Fibroblast of peridontal ligament (primary cell): ENCODE data around the gene AP2B1.
"Not testable (repeated sequence)": the region's sequence is repeated elsewhere in the genome, so short reads cannot be mapped to it uniquely, and the experiment has no call there.

Experiments used
- DNase-seq: peaks from one replicate; pipeline ENCODE4 v3.0.0-alpha.2; 2010; ENCODE audit errors: extremely low read depth

AP2B1 gene

DNA sequence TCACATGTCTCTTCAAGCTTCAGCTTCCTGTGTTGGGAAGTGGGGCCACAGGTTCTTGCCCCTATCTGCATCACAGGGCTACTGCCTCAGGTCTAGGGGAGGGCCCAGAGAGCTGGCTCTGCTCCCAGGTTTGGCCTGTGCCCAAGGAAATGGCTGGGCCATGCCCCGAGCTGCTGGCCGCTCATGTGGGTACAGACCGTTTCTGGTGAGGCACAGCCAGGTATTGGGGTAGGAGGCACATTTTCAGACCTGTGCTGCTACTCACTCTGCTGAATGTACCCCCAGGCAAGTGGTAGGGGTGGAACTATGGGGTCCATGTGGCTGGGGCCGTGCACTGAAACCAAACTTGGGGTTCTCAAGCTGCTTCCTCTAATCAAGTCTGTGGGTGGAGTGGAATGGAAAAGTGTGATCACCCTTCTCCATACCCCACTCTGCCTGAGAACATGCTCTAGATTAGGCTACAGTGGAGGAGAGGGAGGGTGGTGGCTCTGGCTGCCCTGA is 161.3 kb downstream of the AP2B1 start:
- no peak for DNase-seq

GRCh38 chr17:35748979-35749378 is 161.9 kb downstream of the AP2B1 start:
- DNase-seq: no peak

DNA sequence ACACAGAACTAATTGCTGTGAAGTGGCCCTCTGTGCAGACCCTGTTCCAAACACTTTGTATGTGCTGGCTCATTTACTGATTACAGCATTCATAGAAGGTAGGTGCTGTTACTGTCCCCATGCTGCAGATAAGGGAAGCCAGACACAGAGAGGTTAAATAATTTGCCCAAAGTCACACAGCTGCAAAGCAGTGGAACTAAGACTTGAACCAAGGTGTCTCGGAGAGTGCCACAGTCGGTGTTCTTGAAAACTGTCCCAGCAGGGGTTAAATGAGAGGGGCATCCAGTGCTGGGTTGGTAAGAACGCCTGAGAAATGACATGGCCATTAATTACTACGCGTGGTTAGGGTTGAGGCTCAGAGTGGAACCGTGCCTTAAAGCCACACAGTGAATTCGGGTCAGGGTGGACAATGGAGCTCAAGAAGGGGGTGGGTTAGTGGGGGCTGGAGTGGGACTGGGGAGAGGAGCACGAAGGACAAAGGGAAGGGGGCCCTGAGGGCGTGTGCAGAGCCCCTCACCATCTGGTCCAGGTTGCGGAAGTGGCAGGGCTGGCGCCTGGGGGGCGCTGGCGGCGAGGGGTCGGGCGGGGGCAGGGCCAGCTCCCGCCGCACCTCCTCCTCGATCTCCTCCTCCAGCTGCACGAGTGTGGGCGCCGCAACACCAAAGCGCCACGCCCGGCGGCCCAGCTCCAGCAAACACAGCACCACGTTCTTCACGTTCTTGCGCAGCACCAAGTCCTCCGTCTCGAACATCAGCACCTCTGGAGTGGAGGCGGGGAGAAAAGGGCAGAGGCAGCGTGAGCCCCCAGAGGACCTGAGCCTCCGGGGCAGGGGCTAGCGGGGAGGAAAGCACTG is 162.7 kb downstream of the AP2B1 start:
- DNase-seq: no peak

GRCh38 chr17:35750526-35751395 is 163.6 kb downstream of the AP2B1 start:
- DNase-seq: no peak

GRCh38 chr17:35751541-35751940 is 164.4 kb downstream of the AP2B1 start:
- not testable (repeated sequence) for DNase-seq

DNA sequence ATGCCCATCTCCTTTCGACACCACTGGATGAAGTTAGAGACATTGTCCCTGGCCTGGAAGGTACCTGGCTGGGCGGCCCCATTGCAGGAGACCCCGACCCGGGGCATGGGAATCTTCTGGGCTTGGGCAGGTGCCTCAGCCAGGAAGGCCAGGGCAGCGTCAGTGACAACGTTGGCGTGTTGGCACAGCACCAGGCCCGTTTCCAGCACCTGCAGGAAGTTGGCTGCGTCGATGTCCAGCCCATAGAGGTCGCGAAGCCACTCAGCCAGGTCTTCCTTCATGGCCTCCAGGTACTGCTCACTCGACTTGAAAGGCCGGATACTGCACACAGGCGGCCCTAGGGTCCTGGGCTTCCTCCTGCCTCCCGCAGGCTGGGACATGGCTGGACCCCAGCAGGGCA is 165.3 kb downstream of the AP2B1 start:
- no peak for DNase-seq

GRCh38 chr17:35752945-35753764 is 166.0 kb downstream of the AP2B1 start, which contains the start of gene GAS2L2:
TSS of gene GAS2L2 (minus strand) at chr17:35753239. CDS start at chr17:35752850, 389 bp downstream.
- no peak for DNase-seq

GRCh38 chr17:35757243-35757642 is 170.1 kb downstream of the AP2B1 start:
- DNase-seq: no peak

- no peak for DNase-seq
Observed at GRCh38 chr17:35760587-35760986, 173.5 kb downstream of the AP2B1 start, which contains the start of gene C17orf50. TSS of gene C17orf50 (plus strand) at chr17:35760887. CDS start at chr17:35760942, 55 bp downstream.

DNA sequence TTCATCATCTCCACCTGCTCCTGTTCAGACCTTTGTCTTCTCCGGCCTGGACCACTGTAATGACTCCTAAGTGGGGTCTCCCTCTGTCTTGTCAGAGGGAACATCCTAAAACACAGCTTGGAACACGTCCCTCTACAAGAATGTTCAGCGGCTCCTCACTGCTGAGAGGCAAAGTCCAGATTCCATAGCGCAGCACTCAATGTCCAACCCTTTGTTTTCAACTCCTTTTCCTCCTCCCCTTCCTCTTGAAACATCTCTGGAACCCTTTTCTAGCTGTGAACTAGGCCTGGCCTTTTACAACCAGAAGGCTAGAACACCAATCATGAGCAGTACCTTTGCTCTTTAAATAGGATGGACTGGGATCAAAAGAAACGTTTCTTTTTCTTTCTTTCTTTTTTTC is 174.5 kb downstream of the AP2B1 start:
- no peak for DNase-seq

DNA sequence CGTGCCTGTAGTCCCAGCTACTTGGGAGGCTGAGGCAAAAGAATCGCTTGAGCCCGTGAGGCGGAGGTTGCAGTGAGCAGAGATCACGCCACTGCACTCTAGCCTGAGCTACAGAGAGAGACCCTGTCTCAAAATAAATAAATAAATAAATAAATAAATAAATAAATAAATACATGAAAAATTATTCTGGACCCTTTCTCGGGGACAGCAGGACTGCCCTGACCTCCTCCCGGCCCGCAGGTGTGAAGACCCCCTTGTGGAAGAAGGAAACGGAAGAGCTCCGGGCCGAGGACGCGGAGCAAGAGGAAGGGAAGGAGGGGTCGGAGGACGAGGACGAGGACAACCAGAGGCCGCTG is 176.6 kb downstream of the AP2B1 start:
- DNase-seq: no peak

- DNase-seq: peak; percentile 66
Observed at GRCh38 chr17:35764123-35764991, 177.2 kb downstream of the AP2B1 start.

DNA sequence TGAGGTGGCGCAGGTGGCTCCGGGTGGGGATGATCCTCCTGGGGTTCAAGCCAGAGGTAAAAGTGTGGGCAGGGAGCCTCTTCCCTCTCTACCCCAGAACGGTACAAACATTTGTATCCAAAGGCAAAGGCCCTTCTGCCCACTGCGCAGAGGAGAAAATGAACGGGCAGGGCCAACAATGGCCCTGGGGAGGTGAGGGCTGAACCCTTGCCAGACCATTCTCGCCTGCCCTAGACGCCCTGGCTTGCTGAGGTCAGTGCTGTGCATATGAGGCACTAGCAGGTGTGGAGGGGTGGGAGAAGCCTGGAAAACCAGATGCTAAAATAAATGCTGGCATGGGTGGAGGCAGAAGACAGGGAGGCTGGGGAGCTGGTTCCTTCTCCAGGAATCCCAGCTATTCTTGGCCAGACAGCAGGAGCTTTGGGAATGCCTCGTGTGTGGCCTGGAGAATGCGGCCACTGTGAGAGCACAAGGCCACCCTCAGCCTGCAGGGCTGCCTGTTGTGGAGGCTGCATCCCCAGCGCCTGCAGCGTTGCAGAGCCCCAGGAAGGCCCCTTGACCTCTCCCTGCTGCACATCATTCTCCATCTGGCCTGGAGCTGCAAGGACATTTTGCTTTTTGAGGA is 178.1 kb downstream of the AP2B1 start:
- DNase-seq: no peak

- DNase-seq: no peak
Observed at GRCh38 chr17:35765756-35766488, 178.8 kb downstream of the AP2B1 start.

DNA sequence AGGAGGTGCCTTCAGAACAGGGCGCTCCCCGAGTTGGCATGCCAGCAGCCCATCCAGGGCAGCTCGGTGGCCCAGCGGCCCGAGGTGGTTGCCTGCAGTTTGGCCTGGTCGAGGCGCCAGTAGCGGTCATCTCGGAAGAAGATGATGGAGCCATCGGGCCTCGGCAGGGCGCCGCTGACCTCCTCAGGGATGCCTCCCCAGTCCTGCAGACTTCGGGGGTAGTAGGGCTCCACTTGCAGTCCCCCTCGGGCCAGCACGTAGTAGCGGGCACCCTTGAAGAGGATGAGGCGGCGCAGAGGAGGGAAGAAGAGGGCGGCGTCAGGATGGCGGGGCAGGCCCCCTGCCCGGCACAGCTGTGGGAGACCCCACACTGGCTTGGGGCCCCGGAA is 179.4 kb downstream of the AP2B1 start:
- DNase-seq: no peak

- peak; percentile 68 for DNase-seq
Observed at GRCh38 chr17:35766903-35767510, 179.9 kb downstream of the AP2B1 start.

DNA sequence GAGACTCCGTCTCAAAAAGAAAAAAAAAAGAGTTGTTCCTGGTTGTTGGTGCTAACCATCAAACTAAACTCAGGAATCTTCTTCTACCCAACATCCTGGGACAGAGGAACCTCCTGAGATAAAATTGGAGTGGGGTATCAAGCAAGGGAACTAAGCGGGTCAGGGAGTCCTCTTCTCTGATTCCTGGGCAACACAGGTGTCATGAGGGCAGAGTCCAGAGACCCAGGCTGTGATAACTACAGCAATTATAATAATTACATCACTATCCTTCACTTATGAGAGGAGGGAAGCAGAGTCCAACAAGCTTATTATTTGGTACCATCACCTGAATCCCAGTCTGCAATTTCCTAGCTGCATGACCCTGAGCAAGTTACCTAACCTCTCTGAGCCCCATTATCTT is 181.7 kb downstream of the AP2B1 start:
- DNase-seq: no peak

DNA sequence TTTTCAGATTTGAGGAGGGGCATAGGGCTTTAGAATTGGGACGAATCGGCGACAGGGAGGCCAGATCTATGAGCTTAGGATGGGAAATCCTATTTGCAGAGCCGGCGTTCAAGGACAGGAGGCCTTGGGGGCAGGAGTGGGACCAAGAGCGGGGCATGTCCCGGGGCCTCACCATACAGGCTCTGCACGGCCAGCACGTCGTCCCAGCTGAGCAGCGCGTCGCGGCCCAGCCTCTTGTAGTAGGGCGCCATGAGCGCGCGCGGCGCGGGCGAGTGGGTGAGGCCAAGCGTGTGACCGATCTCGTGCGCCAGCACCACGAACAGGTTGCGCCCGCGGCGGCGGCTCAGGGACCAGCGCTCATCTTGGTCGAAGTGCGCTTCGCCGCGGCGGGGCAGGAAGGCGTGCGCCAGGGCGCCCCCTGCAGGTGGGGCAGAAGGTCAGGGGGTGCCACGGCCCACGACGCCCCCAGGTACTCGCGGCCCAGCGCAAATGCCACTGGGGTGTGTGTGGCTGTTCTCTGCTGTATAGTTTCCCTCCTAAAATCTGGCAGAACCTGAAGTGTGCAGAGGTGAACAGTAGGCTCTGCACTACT is 182.9 kb downstream of the AP2B1 start:
- DNase-seq: no peak

- no peak for DNase-seq
Observed at GRCh38 chr17:35773129-35773528, 186.0 kb downstream of the AP2B1 start.
